Choroid plexus epithelial cell (primary cell): ENCODE data around the gene CALU.

Experiments
- DNase-seq: peaks from one replicate; pipeline ENCODE4 v3.0.0-alpha.2; 2010; ENCODE audit warnings: low read depth
- H3K4me3 ChIP-seq: 2 replicates; pipeline ENCODE4 v1.5.1; 2011; ENCODE audit warnings: low read depth, mild to moderate bottlenecking, control low read depth, low read length, moderate library complexity
- TF ChIP-seq, protein P1 (sequence below): conservative IDR thresholded peaks from 2 replicates; pipeline ENCODE4 v1.5.1; 2011; ENCODE audit warnings: low read depth, mild to moderate bottlenecking, control low read depth, inconsistent platforms, low read length, moderate library complexity

Gene CALU

GRCh38 chr7:128699196-128699712, 39.9 kb upstream of the CALU start:
- TF ChIP-seq, protein P1, sequence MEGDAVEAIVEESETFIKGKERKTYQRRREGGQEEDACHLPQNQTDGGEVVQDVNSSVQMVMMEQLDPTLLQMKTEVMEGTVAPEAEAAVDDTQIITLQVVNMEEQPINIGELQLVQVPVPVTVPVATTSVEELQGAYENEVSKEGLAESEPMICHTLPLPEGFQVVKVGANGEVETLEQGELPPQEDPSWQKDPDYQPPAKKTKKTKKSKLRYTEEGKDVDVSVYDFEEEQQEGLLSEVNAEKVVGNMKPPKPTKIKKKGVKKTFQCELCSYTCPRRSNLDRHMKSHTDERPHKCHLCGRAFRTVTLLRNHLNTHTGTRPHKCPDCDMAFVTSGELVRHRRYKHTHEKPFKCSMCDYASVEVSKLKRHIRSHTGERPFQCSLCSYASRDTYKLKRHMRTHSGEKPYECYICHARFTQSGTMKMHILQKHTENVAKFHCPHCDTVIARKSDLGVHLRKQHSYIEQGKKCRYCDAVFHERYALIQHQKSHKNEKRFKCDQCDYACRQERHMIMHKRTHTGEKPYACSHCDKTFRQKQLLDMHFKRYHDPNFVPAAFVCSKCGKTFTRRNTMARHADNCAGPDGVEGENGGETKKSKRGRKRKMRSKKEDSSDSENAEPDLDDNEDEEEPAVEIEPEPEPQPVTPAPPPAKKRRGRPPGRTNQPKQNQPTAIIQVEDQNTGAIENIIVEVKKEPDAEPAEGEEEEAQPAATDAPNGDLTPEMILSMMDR: no peak
- H3K4me3 ChIP-seq: no peak overlapping the region
- no peak for DNase-seq

DNA sequence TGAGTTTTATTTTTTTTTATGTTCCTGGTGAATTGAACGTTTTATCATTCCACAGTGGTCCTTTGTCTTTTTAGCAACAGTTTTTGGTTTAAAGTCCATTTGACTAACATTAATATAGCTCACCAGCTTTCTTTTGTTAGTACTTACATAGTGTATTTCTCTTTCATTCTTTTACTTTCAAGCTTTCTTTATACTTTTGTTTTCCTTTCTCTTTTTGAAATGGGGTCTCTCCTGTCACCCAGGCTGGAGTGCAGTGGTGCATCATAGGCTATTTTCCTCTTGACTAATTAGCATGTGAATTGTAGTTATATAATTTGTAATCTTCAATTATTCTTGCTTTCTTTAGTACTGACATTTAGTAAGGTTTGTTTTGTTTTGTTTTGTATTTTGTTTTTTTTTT, 39.3 kb upstream of the CALU start:
- no peak overlapping the region for H3K4me3 ChIP-seq
- TF ChIP-seq, protein P1: no peak
- DNase-seq: no peak

- no peak for DNase-seq
Measured at GRCh38 chr7:128701062-128701785, 37.9 kb upstream of the CALU start.

DNA sequence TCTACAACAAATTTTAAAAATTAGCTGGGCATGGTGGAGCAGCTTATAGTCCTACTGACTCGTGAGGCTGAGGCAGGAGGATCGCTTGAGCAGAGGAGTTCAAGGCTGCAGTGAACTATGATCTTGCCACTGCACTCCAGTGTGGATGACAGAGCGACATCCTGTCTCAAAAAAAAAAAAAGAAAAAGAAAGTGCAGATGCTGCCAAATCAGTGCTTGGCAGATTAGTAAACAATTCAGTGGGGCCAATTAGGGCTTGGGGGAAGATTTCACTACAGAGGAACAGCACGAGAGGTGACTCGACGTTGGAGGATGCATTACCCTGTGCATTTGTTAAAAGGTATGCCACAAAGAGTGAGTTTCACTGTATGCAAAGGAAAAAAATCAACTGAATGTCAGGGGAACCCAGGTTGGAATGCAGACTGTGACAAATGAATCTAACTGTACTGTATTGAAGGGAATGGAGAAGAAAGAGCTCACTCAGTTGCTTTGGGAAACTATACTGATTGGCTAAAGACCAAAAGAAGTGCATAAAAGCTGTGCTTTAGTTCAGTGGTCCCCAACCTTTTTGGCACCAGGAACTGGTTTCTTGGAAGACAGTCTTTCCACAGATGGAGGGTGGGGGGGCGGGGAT, 35.4 kb upstream of the CALU start:
- no peak overlapping the region for H3K4me3 ChIP-seq
- TF ChIP-seq, protein P1: no peak
- peak; percentile 11 for DNase-seq

More at GRCh38 chr7:128701062-128701785, 37.9 kb upstream of the CALU start:
- no peak overlapping the region for H3K4me3 ChIP-seq
- TF ChIP-seq, protein P1: no peak

DNA sequence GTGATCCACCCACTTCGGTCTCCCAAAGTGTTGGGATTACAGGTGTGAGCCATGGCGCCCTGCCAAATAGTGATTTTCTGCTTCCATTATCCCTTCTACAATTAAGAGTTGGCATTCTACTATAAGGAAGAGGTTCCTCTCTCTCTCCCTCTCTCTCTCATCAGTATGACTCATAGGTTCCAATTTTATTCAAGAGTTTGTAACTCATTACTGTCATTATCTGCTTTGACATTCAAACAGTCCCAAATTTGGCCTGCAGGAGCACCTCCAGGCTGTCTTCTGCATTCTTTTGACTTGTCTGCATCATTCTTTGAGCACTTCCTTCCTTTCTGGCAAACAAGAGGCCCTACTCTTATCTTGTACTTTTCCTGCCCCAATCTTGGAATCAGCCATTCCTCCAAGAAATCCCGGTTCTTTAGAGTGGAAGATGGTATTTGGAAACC, 33.2 kb upstream of the CALU start:
- TF ChIP-seq, protein P1: no peak
- no peak for DNase-seq
- H3K4me3 ChIP-seq: no peak overlapping the region

DNA sequence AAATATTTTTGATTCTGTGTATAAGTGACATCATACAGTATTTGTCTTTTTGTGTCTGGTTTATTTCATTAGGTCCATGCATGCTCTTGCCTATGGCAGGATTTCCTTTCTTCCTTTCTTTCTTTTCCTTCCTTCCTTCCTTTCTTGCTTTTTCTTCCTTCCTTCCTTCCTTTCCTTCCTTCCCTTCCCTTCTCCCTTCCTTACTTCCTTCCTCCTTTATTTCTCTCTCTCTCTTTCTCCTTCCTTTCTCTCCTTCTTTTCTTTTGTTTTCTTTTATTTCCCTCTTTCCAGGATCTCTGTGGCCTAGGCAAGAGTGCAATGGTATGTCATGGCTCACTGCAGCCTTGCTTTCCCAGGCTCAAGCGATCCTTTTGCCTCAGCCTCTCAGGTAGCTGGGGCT, 31.4 kb upstream of the CALU start:
- TF ChIP-seq, protein P1: no peak
- no peak overlapping the region for H3K4me3 ChIP-seq
- DNase-seq: no peak
